HepG2 (cell line): ENCODE results near the gene RHBDD1. TPM values are rescaled to one million over a fixed set of nuclear protein-coding genes. Genes with fewer than 3 reads are reported as not detected.
A peak's percentile ranks its signal among the peaks of the same experiment; 100 is the strongest.

Source experiments
- EED ChIP-seq: sonication (generic); formaldehyde crosslinking; IDR thresholded peaks from 2 replicates; pipeline ENCODE4 v1.5.0; 2020; ENCODE audit warnings: mild to moderate bottlenecking, missing genetic modification reagents
- HOXA5 ChIP-seq: sonication (generic); formaldehyde crosslinking; IDR thresholded peaks from 2 replicates; pipeline ENCODE4 v1.4.0; 2020; ENCODE audit warnings: missing genetic modification reagents
- HOXA7 ChIP-seq: sonication (generic); formaldehyde crosslinking; IDR thresholded peaks from 2 replicates; pipeline ENCODE4 v1.8.1; 2022; ENCODE audit warnings: mild to moderate bottlenecking, missing genetic modification reagents, moderate library complexity
- MXD3 ChIP-seq: IDR thresholded peaks from 2 replicates; pipeline ENCODE4 v1.6.1; 2016; ENCODE audit warnings: mild to moderate bottlenecking, missing biosample characterization, missing genetic modification reagents
- NCOA2 ChIP-seq: sonication (generic); formaldehyde crosslinking; IDR thresholded peaks from 2 replicates; pipeline ENCODE4 v1.8.0; 2022; ENCODE audit warnings: inconsistent platforms
- NFAT5 ChIP-seq: sonication (generic); formaldehyde crosslinking; IDR thresholded peaks from 2 replicates; pipeline ENCODE4 v1.4.0; 2020; ENCODE audit warnings: missing genetic modification reagents
- PREB ChIP-seq: sonication (generic); formaldehyde crosslinking; IDR thresholded peaks from 2 replicates; pipeline ENCODE4 v1.4.0; 2020; ENCODE audit warnings: missing genetic modification reagents
- RARG ChIP-seq: sonication (generic); formaldehyde crosslinking; IDR thresholded peaks from 2 replicates; pipeline ENCODE4 v1.4.0; 2020; ENCODE audit warnings: low read depth, mild to moderate bottlenecking, missing genetic modification reagents
- SP2 ChIP-seq: sonication (generic); formaldehyde crosslinking; IDR thresholded peaks from 2 replicates; pipeline ENCODE4 v1.5.1; 2020; ENCODE audit warnings: mild to moderate bottlenecking, missing genetic modification reagents
- ZFP36L2 ChIP-seq: sonication (generic); formaldehyde crosslinking; IDR thresholded peaks from 2 replicates; pipeline ENCODE4 v1.4.0; 2020; ENCODE audit warnings: missing genetic modification reagents
- ZMYM4 ChIP-seq: sonication (generic); formaldehyde crosslinking; IDR thresholded peaks from 2 replicates; pipeline ENCODE4 v1.8.1; 2023; ENCODE audit warnings: mild to moderate bottlenecking, missing genetic modification reagents
- ZNF367 ChIP-seq: sonication (generic); formaldehyde crosslinking; IDR thresholded peaks from 2 replicates; pipeline ENCODE4 v1.4.0; 2020; ENCODE audit warnings: missing genetic modification reagents, borderline replicate concordance
- ZNF44 ChIP-seq: sonication (generic); formaldehyde crosslinking; IDR thresholded peaks from 2 replicates; pipeline ENCODE4 v1.5.1; 2020; ENCODE audit warnings: mild to moderate bottlenecking, missing genetic modification reagents
- ZNF558 ChIP-seq: sonication (generic); formaldehyde crosslinking; IDR thresholded peaks from 2 replicates; pipeline ENCODE4 v1.9.0; 2022; ENCODE audit warnings: mild to moderate bottlenecking, missing genetic modification reagents, borderline replicate concordance
- ZNF646 ChIP-seq: sonication (generic); formaldehyde crosslinking; IDR thresholded peaks from 2 replicates; pipeline ENCODE4 v1.9.0; 2021; ENCODE audit warnings: mild to moderate bottlenecking, missing genetic modification reagents
- ZNF749 ChIP-seq: sonication (generic); formaldehyde crosslinking; IDR thresholded peaks from 2 replicates; pipeline ENCODE4 v1.8.0; 2022; ENCODE audit warnings: mild to moderate bottlenecking, missing genetic modification reagents, moderate library complexity, borderline replicate concordance
- polyA plus RNA-seq, 8 experiments: library from polyadenylated mRNA; depleted of rRNA in 3 of 8; stranded (reverse) in 7 of 8; unstranded in 1 of 8; fragments of >200 nt; fragmentation: Illumina TruSeq in 4 of 8; extraction: Trizol in 4 of 8; gene quantifications; 2 replicates each; pipeline versions ENCODE4 v1.2.1 to v1.2.3, GENCODE V29; 2011 to 2016; ENCODE audit warnings: low read depth in 4 of 8, missing spikeins in 1 of 8, mixed read lengths in 1 of 8; ENCODE audit not compliant: insufficient read depth in 1 of 8
- total RNA-seq, 5 experiments: library from RNA; depleted of rRNA; stranded (reverse); fragments of >200 nt; fragmentation: Illumina TruSeq; extraction: Trizol; gene quantifications; 2 replicates each; pipeline ENCODE4 v1.2.3, GENCODE V29; 2016; ENCODE audit warnings: low read depth in 1 of 5

RHBDD1 gene
- total and polyA plus RNA-seq, 2 of the 13 experiments (the other 11 are each of a cell fraction or from before 2014, with no cell fraction given): 8.2 to 9.5 TPM

DNA sequence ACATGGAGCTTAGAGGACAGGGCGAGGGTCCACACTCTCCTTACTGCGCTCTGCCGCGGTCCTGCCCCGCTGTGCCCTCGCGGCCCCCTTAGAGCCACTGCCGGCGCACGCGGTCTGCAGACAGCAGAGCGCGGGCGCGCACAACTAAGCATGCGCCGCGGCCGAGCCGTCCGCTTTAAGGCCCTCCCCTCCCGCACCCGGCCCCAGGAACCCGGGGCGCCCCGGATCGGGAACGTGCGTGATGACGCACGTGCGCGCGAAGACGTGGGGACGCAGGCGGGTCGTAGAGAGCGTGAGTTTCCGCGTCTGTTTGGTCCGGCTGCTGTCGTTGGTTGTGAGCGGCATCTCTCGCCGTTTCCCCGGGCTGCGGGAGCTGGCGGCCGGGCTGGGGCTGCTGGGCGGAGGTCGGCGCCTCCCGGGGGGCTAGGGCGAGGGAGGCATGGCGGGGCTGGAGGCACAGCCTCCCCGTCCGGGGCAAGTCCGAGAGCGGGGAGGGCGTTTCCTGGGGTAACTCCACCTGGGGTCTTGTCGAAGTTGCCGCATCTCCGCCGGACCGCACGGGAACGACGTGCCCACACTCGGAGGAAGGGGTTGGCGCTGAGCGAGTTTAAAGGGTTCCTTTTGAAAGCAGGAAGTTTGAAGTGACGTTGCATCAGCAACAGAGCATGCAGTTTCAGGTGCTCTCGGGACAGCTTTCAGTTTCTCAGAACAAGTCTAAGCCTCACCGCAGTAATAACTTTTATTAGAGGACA, at the start of gene RHBDD1 (continued):
- TF ChIP-seq EED: no peak; the same call in 1 of the 2 replicates
- TF ChIP-seq ZMYM4 (CRISPR knock-in tag): peak; percentile 97
- TF ChIP-seq SP2: peak; percentile 55
- no peak for TF ChIP-seq HOXA5 (CRISPR knock-in tag)
- no peak for TF ChIP-seq RARG (CRISPR knock-in tag)
- TF ChIP-seq NFAT5 (CRISPR knock-in tag): no peak
- TF ChIP-seq ZNF44: peak; percentile 77; the same call in 1 of the 2 replicates
- TF ChIP-seq NCOA2 (CRISPR knock-in tag): peak; percentile 19; the same call in 1 of the 2 replicates
- no peak for TF ChIP-seq ZFP36L2 (CRISPR knock-in tag)
- no peak for TF ChIP-seq PREB
- TF ChIP-seq MXD3 (CRISPR knock-in tag): peak; percentile 88
- no peak for TF ChIP-seq ZNF367
- no peak for TF ChIP-seq HOXA7 (CRISPR knock-in tag)
- TF ChIP-seq ZNF646 (CRISPR knock-in tag): no peak
- no peak; the same call in 1 of the 2 replicates for TF ChIP-seq ZNF749 (CRISPR knock-in tag)
- peak; percentile 56; the same call in 1 of the 2 replicates for TF ChIP-seq ZNF558 (CRISPR knock-in tag)
